Epithelial cell of esophagus (primary cell): Measurements from ENCODE around the gene PLA2G4D.

Source experiments
- DNase-seq: peaks from one replicate; pipeline ENCODE4 v3.0.0; 2010; ENCODE audit warnings: low read depth
- H3K4me3 ChIP-seq: 2 replicates; pipeline ENCODE4 v1.5.1; 2011; ENCODE audit warnings: mild to moderate bottlenecking, low read length, control low read depth
- TF ChIP-seq, protein P1 (sequence below): IDR thresholded peaks from 2 replicates; pipeline ENCODE4 v1.5.1; 2011; ENCODE audit warnings: low read depth, mild to moderate bottlenecking, low read length, control low read depth, inconsistent platforms; ENCODE audit not compliant: insufficient read depth; ENCODE audit errors: missing control alignments

The PLA2G4D gene

DNA sequence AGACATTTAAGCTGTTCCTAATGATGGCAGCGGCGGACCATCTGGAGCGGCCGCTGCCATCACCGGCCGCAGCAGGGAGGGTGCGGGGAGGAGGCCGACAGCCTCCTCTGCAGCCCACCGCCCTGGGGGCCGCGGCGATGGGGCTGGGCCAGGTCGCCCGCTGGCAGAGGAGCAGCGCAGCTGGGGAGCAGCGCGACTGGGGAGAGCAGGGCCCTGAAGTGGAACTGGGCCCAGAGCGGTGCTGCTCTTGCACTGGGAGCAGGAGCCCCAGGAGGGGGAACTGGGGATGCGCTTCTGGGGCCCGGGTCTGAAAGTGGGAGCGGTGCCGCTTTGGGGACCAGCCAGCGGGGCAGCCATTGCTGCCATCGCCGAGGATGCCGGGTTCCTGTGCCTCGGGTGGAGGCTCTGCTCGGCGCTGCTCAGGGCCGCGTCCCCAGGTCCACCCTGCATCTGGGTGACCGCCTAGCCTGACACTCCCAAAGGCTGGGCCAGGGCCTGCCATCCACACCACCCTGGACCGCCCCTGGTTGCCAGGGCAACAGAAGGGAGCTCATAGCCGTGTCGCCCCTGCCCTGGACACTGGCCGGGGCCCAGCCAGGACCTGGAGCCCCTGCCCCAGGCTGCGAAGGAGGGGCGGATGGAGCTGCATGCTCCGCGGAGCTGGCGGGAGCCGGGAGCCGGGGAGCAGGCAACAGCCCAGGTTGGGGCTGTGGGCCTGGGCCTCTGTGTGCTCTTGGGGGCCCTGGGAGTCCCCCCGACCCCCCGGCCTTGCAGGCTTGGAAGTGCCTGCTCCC lies 58.1 kb downstream of the PLA2G4D start:
- no peak overlapping the region for H3K4me3 ChIP-seq
- TF ChIP-seq, protein P1, sequence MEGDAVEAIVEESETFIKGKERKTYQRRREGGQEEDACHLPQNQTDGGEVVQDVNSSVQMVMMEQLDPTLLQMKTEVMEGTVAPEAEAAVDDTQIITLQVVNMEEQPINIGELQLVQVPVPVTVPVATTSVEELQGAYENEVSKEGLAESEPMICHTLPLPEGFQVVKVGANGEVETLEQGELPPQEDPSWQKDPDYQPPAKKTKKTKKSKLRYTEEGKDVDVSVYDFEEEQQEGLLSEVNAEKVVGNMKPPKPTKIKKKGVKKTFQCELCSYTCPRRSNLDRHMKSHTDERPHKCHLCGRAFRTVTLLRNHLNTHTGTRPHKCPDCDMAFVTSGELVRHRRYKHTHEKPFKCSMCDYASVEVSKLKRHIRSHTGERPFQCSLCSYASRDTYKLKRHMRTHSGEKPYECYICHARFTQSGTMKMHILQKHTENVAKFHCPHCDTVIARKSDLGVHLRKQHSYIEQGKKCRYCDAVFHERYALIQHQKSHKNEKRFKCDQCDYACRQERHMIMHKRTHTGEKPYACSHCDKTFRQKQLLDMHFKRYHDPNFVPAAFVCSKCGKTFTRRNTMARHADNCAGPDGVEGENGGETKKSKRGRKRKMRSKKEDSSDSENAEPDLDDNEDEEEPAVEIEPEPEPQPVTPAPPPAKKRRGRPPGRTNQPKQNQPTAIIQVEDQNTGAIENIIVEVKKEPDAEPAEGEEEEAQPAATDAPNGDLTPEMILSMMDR, result no peak
- no peak for DNase-seq

DNA sequence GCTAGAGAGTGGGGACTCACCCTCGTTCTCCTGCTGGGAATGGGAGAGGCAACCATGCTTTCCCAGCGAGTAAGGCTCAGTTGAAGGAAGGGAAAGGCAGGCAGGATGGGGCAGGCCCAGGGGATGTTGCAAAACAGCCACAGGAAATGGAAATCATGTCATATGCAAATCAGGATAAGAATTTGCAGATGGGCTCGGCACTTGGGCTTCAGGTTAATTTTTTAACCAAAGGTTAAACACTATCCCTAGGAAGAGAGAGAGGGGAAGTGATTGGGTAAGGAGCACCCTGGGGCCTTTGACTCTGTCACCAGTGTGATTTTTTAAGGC lies 59.0 kb downstream of the PLA2G4D start:
- H3K4me3 ChIP-seq, result peak overlapping the region; percentile 23
- TF ChIP-seq, protein P1, result no peak
- DNase-seq, result peak; percentile 99

DNA sequence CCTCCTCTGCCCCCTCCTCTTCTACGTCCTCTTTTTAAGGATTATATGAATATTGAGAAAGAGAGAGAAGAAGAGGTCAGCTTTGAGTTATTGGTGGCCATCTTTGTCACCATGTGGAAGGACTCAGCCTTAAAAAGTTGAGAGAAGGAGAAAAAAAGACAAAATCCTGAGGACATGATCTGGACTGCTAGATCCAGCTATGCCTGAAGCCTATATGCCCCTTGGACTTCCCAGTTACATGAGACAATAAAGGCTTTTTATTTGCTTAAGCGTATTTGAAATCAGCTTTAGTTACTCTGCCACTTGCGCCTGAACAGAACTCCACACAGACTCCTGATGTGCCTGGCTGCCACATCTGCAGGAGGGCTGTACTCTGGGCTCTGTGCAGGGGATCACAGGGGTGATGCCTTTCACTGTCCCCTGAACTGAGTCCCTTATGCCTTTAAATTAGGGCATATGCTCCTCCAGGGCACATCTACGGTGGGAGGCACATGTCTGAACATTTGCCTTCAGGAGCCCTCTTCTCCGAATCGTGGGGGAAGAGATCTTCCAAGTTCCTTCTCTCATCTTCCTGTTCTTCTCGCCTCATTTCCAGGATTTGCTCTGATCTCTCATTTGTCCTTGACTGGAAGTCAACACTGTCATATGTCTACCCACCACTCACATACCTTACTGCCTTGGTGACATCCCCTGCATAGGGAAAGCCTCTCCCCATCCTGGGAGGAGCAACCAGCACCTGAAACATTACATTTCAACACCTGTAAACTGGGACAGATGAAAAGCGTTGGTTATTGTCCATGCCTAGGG lies 59.5 kb downstream of the PLA2G4D start:
- no peak for DNase-seq
- TF ChIP-seq, protein P1, result no peak
- H3K4me3 ChIP-seq, result no peak overlapping the region

DNA sequence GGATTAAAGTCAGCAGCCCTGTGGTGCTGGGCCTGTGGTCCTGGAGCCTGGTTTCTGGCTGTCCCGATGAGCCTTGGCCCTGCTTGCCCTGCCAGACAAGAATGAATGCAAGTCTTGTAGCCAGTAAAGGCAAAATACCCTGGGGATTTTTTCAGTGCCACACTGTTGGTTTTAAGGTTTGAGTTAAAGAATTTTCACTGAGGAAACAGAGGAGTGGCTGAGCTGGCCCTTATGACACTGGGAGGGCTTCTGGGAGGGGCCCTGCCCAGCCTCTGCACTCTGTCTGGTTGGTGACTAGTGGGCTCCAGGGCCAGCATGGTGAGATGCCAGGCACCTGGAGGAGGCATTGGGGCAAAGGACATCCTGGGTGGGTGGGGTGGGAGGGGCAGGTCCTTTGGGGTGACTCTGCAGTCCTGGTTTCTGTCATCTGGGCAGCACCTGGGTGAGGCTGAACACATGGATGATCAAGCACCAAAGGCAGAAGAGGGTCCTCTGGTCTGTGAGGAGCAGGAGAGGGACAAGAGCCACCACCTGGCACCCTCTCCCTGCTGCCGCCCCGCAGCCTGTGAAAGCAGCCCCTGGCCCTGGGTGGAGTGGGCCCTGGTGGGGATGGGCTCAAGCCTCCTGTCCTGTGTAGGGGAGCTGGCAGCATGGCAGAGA lies 61.0 kb downstream of the PLA2G4D start:
- peak; percentile 29 for DNase-seq
- no peak overlapping the region for H3K4me3 ChIP-seq
- TF ChIP-seq, protein P1, result no peak

DNA sequence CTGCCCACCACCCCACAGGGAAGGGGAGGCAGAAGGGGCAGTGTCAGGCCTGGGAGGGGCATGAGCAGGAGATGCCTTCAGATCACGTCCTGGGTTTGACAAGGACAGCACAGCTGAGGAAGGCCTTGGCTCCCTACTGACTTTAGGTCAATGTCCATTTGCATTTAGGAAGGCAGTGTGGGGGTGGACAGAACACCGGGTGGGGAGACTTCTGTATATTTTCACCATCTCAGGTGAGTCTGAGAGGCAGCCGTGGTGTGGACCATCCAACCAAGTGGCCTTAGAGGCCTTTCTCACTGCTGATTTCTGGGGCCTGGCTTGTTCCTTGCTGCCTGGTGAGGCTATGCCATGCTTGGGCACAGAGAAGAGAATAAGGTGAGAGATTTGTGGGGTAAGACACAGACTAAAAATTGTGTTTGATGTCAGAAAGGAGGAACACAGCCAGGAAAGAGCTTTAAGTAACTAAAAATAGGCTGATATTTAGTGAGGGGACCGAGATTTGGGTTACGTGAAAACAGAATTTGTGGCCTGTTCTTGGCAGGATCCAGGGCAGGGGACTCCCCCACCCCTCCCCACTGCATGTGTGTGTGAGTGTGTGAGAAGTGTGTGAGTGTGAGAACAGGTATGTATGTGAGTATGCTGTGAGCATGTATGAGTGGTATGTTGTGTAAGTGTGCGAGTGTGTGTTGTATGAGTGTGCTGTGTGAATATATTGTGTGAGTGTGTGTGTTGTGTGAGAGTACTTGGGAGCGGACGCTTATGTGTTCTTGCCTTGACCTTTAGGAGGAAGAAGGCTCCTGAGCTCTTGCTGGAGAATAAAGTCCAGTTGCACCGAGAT lies 61.8 kb downstream of the PLA2G4D start:
- TF ChIP-seq, protein P1, result no peak
- DNase-seq, result no peak
- no peak overlapping the region for H3K4me3 ChIP-seq

DNA sequence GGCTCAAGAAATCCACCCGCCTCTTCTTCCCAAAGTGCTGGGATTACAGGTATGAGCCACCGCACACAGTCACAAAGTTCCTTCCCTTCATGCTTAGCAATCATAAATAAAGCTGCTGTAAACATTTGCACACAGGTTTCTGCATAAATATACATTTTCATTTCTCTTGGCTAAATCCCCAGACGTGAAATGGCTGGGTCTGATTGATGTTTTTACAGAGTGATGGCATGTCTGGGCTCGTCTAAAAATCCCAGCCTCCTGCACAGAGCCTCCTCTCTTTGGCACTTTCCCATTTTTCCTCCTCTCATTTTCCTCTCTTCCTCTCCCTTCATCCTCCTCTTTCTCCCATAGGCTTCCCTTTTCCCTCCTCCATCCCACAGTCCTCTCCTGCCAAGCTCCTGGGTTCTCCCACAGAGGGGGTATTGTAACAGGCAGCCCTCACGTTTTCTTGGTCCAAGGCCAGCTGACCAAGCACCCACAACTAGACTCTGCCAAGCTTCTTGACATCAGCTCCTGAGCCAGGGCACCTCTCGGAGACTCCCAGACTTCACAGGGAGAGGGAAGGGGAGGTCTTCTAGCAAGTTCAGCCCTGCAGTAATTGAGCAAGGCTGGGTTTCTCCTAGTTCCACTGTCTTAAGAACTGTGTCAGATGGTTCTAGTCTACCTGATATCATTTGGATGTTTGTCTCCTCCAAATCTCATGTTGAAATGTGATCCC lies 63.0 kb downstream of the PLA2G4D start:
- no peak overlapping the region for H3K4me3 ChIP-seq
- DNase-seq, result peak; percentile 88
- TF ChIP-seq, protein P1, result no peak
